ENCODE results near the gene FAM98C. TPM values are rescaled to one million over a fixed set of nuclear protein-coding genes. Genes with fewer than 3 reads are reported as not detected.

The FAM98C gene
- total and polyA plus RNA-seq, 2 donors (not counting 1 experiment from before 2014, with no cell fraction given): 44.1 to 73.5 TPM

DNA sequence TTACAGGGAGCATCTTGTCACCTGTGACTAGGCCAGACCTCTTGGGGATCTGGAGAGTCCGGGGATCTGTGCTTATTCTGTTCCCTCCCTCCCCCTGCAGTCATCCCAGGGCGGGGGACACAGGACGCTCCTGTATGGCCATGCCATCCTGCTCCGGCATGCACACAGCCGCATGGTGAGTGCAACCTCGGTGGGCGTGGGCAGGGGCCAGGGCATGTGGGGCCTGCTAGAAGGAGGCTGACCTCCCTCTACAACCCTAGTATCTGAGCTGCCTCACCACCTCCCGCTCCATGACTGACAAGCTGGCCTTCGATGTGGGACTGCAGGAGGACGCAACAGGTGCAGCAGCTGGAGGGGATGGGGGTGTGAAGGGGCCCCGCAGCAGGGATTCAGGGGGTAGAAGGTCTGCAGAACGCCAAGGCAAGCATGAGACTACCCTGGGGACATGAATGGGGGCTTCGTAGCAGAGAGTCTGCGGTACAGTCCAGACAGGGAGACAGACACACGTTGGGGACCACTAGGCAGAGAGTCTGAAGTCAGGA, 40.6 kb downstream of the FAM98C start:
- Histone ChIP-seq H2AFZ (ENCODE audit: insufficient read depth, low read depth, low read length, poor library complexity, severe bottlenecking) (no peak overlapping the region), H3K4me1 (ENCODE audit: control insufficient read depth in 2 of 2, insufficient read depth in 2 of 2, low read length in 2 of 2) (no peaks in the 10 kb centered on the region), H3K79me2 (ENCODE audit: control insufficient read depth, insufficient read depth, low read length) (no peaks in the 10 kb centered on the region), H4K20me1 (ENCODE audit: control insufficient read depth, insufficient read depth, low read length, poor library complexity, severe bottlenecking) (no peaks in the 10 kb centered on the region), H3K27me3 (replicated peaks in 1 of 4; ENCODE audit: control extremely low read depth in 1 of 4, control insufficient read depth in 3 of 4, insufficient read depth in 4 of 4, low read length in 3 of 4) (no peaks in the 10 kb centered on the region), H3K36me3 (replicated peaks in 1 of 2; ENCODE audit: control extremely low read depth in 1 of 2, control insufficient read depth in 1 of 2, extremely low read depth in 1 of 2, insufficient read depth in 2 of 2, low read length in 1 of 2) (no peaks in the 10 kb centered on the region), H3K4me3 (ENCODE audit: control extremely low read depth in 1 of 5, extremely low read depth in 1 of 5, insufficient read depth in 1 of 5, low read depth in 2 of 5, low read length in 4 of 5) (no peak overlapping the region), H3K27ac (ENCODE audit: low read length in 2 of 2) (no peak overlapping the region), H3K4me2 (replicated peaks; ENCODE audit: low read depth, low read length, poor library complexity, severe bottlenecking) (no peak overlapping the region), H3K9ac (ENCODE audit: low read length) (no peak overlapping the region), H3K9me3 (ENCODE audit: control extremely low read depth in 1 of 3, control insufficient read depth in 2 of 3, insufficient read depth in 1 of 3, low read length in 2 of 3) (no peaks in the 10 kb centered on the region)
- ATAC-seq (ENCODE audit: low read depth): no peak
- WGBS (ENCODE audit: insufficient coverage): 92% methylated on average over 13 of the region's 15 CpGs
- Mint-ChIP-seq H3K27ac (no peak overlapping the region), H3K4me1 (no peaks in the 10 kb centered on the region), H3K4me3 (no peak overlapping the region), H3K9me3 (ENCODE audit: insufficient read depth) (no peaks in the 10 kb centered on the region), H3K27me3 (peaks cover 24% of the 10 kb centered on the region)
- ChIA-PET CTCF (no interaction called here), POLR2A (no interaction called here)
- DNase-seq: no peak
- TF ChIP-seq EZH2 (IDR thresholded peaks at IDR 0.05; ENCODE audit: borderline replicate concordance, insufficient read depth, low read depth, low read length, poor library complexity, severe bottlenecking): no peak
- TF ChIP-seq, protein P1, sequence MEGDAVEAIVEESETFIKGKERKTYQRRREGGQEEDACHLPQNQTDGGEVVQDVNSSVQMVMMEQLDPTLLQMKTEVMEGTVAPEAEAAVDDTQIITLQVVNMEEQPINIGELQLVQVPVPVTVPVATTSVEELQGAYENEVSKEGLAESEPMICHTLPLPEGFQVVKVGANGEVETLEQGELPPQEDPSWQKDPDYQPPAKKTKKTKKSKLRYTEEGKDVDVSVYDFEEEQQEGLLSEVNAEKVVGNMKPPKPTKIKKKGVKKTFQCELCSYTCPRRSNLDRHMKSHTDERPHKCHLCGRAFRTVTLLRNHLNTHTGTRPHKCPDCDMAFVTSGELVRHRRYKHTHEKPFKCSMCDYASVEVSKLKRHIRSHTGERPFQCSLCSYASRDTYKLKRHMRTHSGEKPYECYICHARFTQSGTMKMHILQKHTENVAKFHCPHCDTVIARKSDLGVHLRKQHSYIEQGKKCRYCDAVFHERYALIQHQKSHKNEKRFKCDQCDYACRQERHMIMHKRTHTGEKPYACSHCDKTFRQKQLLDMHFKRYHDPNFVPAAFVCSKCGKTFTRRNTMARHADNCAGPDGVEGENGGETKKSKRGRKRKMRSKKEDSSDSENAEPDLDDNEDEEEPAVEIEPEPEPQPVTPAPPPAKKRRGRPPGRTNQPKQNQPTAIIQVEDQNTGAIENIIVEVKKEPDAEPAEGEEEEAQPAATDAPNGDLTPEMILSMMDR (IDR thresholded peaks at IDR 0.05): no peak
- intact Hi-C loops (cut with micrococcal nuclease): no loop called here

DNA sequence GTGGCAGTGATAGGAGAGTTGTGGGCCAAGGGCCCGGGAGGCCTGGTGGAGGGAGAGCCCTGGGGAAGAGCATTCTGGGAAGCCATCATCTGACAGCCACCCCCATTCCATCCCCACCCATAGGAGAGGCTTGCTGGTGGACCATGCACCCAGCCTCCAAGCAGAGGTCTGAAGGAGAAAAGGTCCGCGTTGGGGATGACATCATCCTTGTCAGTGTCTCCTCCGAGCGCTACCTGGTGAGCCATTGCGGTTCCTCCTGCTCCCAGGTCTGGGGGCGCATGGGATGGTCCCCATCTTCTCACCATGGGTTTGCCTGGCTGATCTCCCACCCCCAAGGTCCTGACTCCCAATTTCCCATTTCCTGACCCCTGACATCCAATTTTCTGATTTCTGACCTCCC, 41.1 kb downstream of the FAM98C start:
- peaks cover 27% of the 10 kb centered on the region for H3K27me3 Mint-ChIP-seq
- ATAC-seq (ENCODE audit: low read depth) (no peak), DNase-seq (no peak)
- H3K4me2 ChIP-seq (replicated peaks; ENCODE audit: low read depth, low read length, poor library complexity, severe bottlenecking): no peak overlapping the region
- H3K4me1 ChIP-seq (ENCODE audit: control insufficient read depth in 2 of 2, insufficient read depth in 2 of 2, low read length in 2 of 2): no peaks in the 10 kb centered on the region
- no peaks in the 10 kb centered on the region for H3K9me3 Mint-ChIP-seq (ENCODE audit: insufficient read depth)
- 92% methylated on average over 6 of the region's 7 CpGs for WGBS (ENCODE audit: insufficient coverage)
- H3K9ac ChIP-seq (ENCODE audit: low read length): no peak overlapping the region
- H3K79me2 ChIP-seq (ENCODE audit: control insufficient read depth, insufficient read depth, low read length): no peaks in the 10 kb centered on the region
- H4K20me1 ChIP-seq (ENCODE audit: control insufficient read depth, insufficient read depth, low read length, poor library complexity, severe bottlenecking): no peaks in the 10 kb centered on the region
- no peak overlapping the region for H2AFZ ChIP-seq (ENCODE audit: insufficient read depth, low read depth, low read length, poor library complexity, severe bottlenecking)
- intact Hi-C loops (cut with micrococcal nuclease): no loop called here
- no peaks in the 10 kb centered on the region for H3K36me3 ChIP-seq (replicated peaks in 1 of 2; ENCODE audit: control extremely low read depth in 1 of 2, control insufficient read depth in 1 of 2, extremely low read depth in 1 of 2, insufficient read depth in 2 of 2, low read length in 1 of 2)
- H3K4me1 Mint-ChIP-seq: no peaks in the 10 kb centered on the region
- CTCF ChIA-PET: no interaction called here
- no peak overlapping the region for H3K27ac ChIP-seq (ENCODE audit: low read length in 2 of 2)
- no peaks in the 10 kb centered on the region for H3K27me3 ChIP-seq (replicated peaks in 1 of 4; ENCODE audit: control extremely low read depth in 1 of 4, control insufficient read depth in 3 of 4, insufficient read depth in 4 of 4, low read length in 3 of 4)
- no peak overlapping the region for H3K4me3 ChIP-seq (ENCODE audit: control extremely low read depth in 1 of 5, extremely low read depth in 1 of 5, insufficient read depth in 1 of 5, low read depth in 2 of 5, low read length in 4 of 5)
- H3K27ac Mint-ChIP-seq: no peak overlapping the region
- POLR2A ChIA-PET: no interaction called here
- no peaks in the 10 kb centered on the region for H3K9me3 ChIP-seq (ENCODE audit: control extremely low read depth in 1 of 3, control insufficient read depth in 2 of 3, insufficient read depth in 1 of 3, low read length in 2 of 3)
- H3K4me3 Mint-ChIP-seq: no peak overlapping the region
- no peak for TF ChIP-seq EZH2 (IDR thresholded peaks at IDR 0.05; ENCODE audit: borderline replicate concordance, insufficient read depth, low read depth, low read length, poor library complexity, severe bottlenecking)
- TF ChIP-seq, protein P1 (IDR thresholded peaks at IDR 0.05): no peak

Data from B cell (primary cell).